Panc1 (cell line): ENCODE results near the gene GTSE1. TPM values are rescaled to one million over a fixed set of nuclear protein-coding genes. Genes with fewer than 3 reads are reported as not detected.

Source experiments
- ATAC-seq: fragments of 200-7000 bp; cut with Tn5 transposase; 2 replicates; pipeline ENCODE4 v1.9.1; 2020; ENCODE audit warnings: mild to moderate bottlenecking, moderate library complexity
- BruUV-seq: library from RNA; stranded (reverse); fragments of 400-500 nt; replicated peaks from 2 replicates; lab custom pipeline; 2021; lab: Mats Ljungman, UMichigan
- CTCF ChIA-PET: fragments of 300-600 bp; sonication (Branson Sonifier 250); formaldehyde crosslinking; loops from one replicate; lab custom pipeline; 2022; ENCODE audit warnings: antibody characterized with exemption; lab: Charles Lee
- POLR2A ChIA-PET: fragments of 300-600 bp; sonication (Branson Sonifier 250); formaldehyde crosslinking; loops from one replicate; lab custom pipeline; 2022; ENCODE audit warnings: antibody characterized with exemption; lab: Charles Lee
- DNase-seq: peaks from one replicate; pipeline ENCODE4 v3.0.0-alpha.2; 2010; ENCODE audit warnings: low read depth, low spot score
- H3K27ac ChIP-seq: 2 replicates; pipeline ENCODE4 v1.5.1; 2011; ENCODE audit warnings: mild to moderate bottlenecking, low read length, inconsistent platforms
- H3K27me3 ChIP-seq: fragments of 200-500 bp; sonication (Bioruptor generic); 2 replicates; pipeline ENCODE4 v1.6.0; 2014; ENCODE audit warnings: low read length, inconsistent platforms; ENCODE audit not compliant: control insufficient read depth, insufficient read depth
- H3K36me3 ChIP-seq: fragments of 200-500 bp; sonication (Bioruptor generic); 2 replicates; pipeline ENCODE4 v1.5.1; 2014; ENCODE audit warnings: inconsistent platforms, mild to moderate bottlenecking, low read length, moderate library complexity; ENCODE audit not compliant: control insufficient read depth, insufficient read depth
- H3K4me1 ChIP-seq: 2 replicates; pipeline ENCODE4 v1.5.1; 2011; ENCODE audit warnings: inconsistent platforms, mild to moderate bottlenecking, low read length, moderate library complexity; ENCODE audit not compliant: control insufficient read depth, insufficient read depth
- H3K4me3 ChIP-seq, 2 experiments: 2 replicates each; pipeline ENCODE4 v1.5.1; 2011 to 2012; ENCODE audit warnings: low read depth in 2 of 2, low read length in 2 of 2, mild to moderate bottlenecking in 2 of 2, inconsistent platforms in 1 of 2, moderate library complexity in 1 of 2
- H3K9me3 ChIP-seq: fragments of 200-500 bp; sonication (Bioruptor generic); 2 replicates; pipeline ENCODE4 v1.5.1; 2014; ENCODE audit warnings: low read depth, mild to moderate bottlenecking, inconsistent platforms, low read length, moderate library complexity; ENCODE audit not compliant: control insufficient read depth, insufficient read depth
- CTCF ChIP-seq: fragments of 450-650 bp; IDR thresholded peaks from 2 replicates; pipeline ENCODE4 v1.5.1; 2017; ENCODE audit warnings: mild to moderate bottlenecking
- POLR2AphosphoS5 ChIP-seq: IDR thresholded peaks from 2 replicates; pipeline ENCODE4 v1.6.1; 2012; ENCODE audit warnings: mild to moderate bottlenecking, low read depth, low read length, moderate library complexity
- REST ChIP-seq, 2 experiments: IDR thresholded peaks; 2 replicates each; pipeline ENCODE4 v1.6.1; 2011 to 2012; ENCODE audit warnings: low read depth in 2 of 2, control low read depth in 1 of 2, low read length in 1 of 2, mild to moderate bottlenecking in 1 of 2, moderate library complexity in 1 of 2; ENCODE audit not compliant: insufficient read depth in 1 of 2
- SIN3A ChIP-seq: IDR thresholded peaks from 2 replicates; pipeline ENCODE4 v1.6.1; 2012; ENCODE audit warnings: low read depth, mild to moderate bottlenecking, low read length, moderate library complexity, borderline replicate concordance; ENCODE audit not compliant: insufficient read depth
- TCF7L2 ChIP-seq: IDR thresholded peaks from 2 replicates; pipeline ENCODE4 v1.6.1; 2011; ENCODE audit warnings: mild to moderate bottlenecking, low read depth, low read length, inconsistent platforms
- in situ Hi-C: cut with HindIII; loops from 2 replicates; pipeline ENCODE4 v1.10.0; 2016; ENCODE audit warnings: low sequenced_read_pairs, low pct_unique_long_range_greater_than_20kb
- intact Hi-C: fragments of 100-400 bp; cut with micrococcal nuclease; formaldehyde crosslinking; loops from one replicate; pipeline ENCODE4 v1.10.0; 2022; ENCODE audit not compliant: unreplicated experiment
- total RNA-seq: library from RNA; stranded (reverse); gene quantifications from one replicate; pipeline ENCODE4 v1.2.1, GENCODE V29; 2021; ENCODE audit not compliant: unreplicated experiment

The GTSE1 gene
- total RNA-seq, 1 experiment from 2014 or later = 36.2 TPM

- intact Hi-C loops = no loop called here
- Histone ChIP-seq H3K27ac (no peak overlapping the region), H3K4me3 (no peak overlapping the region), H3K27me3 (no peaks in the 10 kb centered on the region), H3K36me3 (no peaks in the 10 kb centered on the region), H3K9me3 (no peaks in the 10 kb centered on the region), H3K4me1 (no peaks in the 10 kb centered on the region)
- TF ChIP-seq CTCF (no peak), REST (IDR thresholded peaks at IDR 0.05; ENCODE audit: insufficient read depth in 1 of 2, low read depth in 2 of 2, low read length in 1 of 2) (no peak), POLR2AphosphoS5 (no peak)
- ATAC-seq = no peak
- CTCF ChIA-PET = no interaction called here
- POLR2A ChIA-PET = no interaction called here
- DNase-seq = no peak
- in situ Hi-C loops = no loop called here
- no TSS peak for BruUV-seq
Measured at GRCh38 chr22:46365166-46365624, 68.5 kb downstream of the GTSE1 start.

- BruUV-seq = no TSS peak
- intact Hi-C loops = loop anchor here (2.0 kb wide), 1 partner anchor 176 kb away; no protein-coding TSS in a partner anchor
- no peaks in the 10 kb centered on the region for H3K27me3 ChIP-seq
- no peaks in the 10 kb centered on the region for H3K4me1 ChIP-seq
- DNase-seq = no peak
- no peak for TF ChIP-seq SIN3A
- no peak for TF ChIP-seq REST (IDR thresholded peaks at IDR 0.05; ENCODE audit: insufficient read depth in 1 of 2, low read depth in 2 of 2, low read length in 1 of 2)
- TF ChIP-seq POLR2AphosphoS5 = no peak
- no peak for TF ChIP-seq TCF7L2
- no peak for TF ChIP-seq CTCF
- CTCF ChIA-PET = no interaction called here
- H3K9me3 ChIP-seq = no peaks in the 10 kb centered on the region
- in situ Hi-C loops = no loop called here
- no peak for ATAC-seq
- POLR2A ChIA-PET = no interaction called here
- no peaks in the 10 kb centered on the region for H3K36me3 ChIP-seq
- H3K4me3 ChIP-seq = no peak overlapping the region
- no peak overlapping the region for H3K27ac ChIP-seq
Measured at GRCh38 chr22:46366327-46366731, 69.7 kb downstream of the GTSE1 start.
